K562 (cell line): ENCODE results near the gene HNRNPLL. TPM values are rescaled to one million over a fixed set of nuclear protein-coding genes. Genes with fewer than 3 reads are reported as not detected.

ENCODE experiments used
- BHLHE40 ChIP-seq: IDR thresholded peaks from 2 replicates; pipeline ENCODE4 v1.6.1; 2011; ENCODE audit warnings: low read length, improper control_type of control experiment
- CXXC5 ChIP-seq: fragments of 250-450 bp; sonication (Bioruptor Pico); IDR thresholded peaks from 2 replicates; pipeline ENCODE4 v1.8.0; 2022; ENCODE audit warnings: inconsistent platforms, mild to moderate bottlenecking, moderate library complexity
- DMBX1 ChIP-seq: fragments of 250-450 bp; sonication (Bioruptor Pico); IDR thresholded peaks from 2 replicates; pipeline ENCODE4 v1.8.0; 2022; ENCODE audit warnings: inconsistent platforms, mild to moderate bottlenecking, moderate library complexity, borderline replicate concordance
- LCOR ChIP-seq: sonication (generic); formaldehyde crosslinking; IDR thresholded peaks from 2 replicates; pipeline ENCODE4 v1.8.0; 2022; ENCODE audit warnings: mild to moderate bottlenecking, missing genetic modification reagents
- MAZ ChIP-seq, 2 experiments: fragments of 450-650 bp in 1 of 2; sonication (generic) in 1 of 2; formaldehyde crosslinking; IDR thresholded peaks in 1 of 2; conservative IDR thresholded peaks in 1 of 2; 2 replicates each; pipeline versions ENCODE4 v1.4.0 to v1.5.0; 2020; ENCODE audit warnings: mild to moderate bottlenecking in 1 of 2, missing genetic modification reagents in 1 of 2
- MEF2A ChIP-seq: IDR thresholded peaks from 2 replicates; pipeline ENCODE4 v1.6.1; 2011; ENCODE audit warnings: low read depth, mild to moderate bottlenecking, low read length, moderate library complexity; ENCODE audit not compliant: control insufficient read depth
- MTA3 ChIP-seq: fragments of 450-650 bp; formaldehyde crosslinking; IDR thresholded peaks from 2 replicates; pipeline ENCODE4 v1.6.1; 2017; ENCODE audit warnings: mild to moderate bottlenecking, borderline replicate concordance
- NEUROD1 ChIP-seq: fragments of 150-350 bp; IDR thresholded peaks from 2 replicates; pipeline ENCODE4 v1.6.1; 2014; ENCODE audit warnings: borderline replicate concordance, low read length, low read depth; ENCODE audit not compliant: partially characterized antibody
- NR2C1 ChIP-seq, 2 experiments: fragments of 450-650 bp; IDR thresholded peaks; 2 replicates each; pipeline ENCODE4 v1.6.1; 2017; ENCODE audit warnings: mild to moderate bottlenecking in 2 of 2, antibody characterized with exemption in 1 of 2, inconsistent platforms in 1 of 2, missing compliant biosample characterization in 1 of 2, missing genetic modification characterization in 1 of 2
- RAD51 ChIP-seq: fragments of 450-650 bp; IDR thresholded peaks from 2 replicates; pipeline ENCODE4 v1.7.1; 2016; ENCODE audit warnings: low read depth, mild to moderate bottlenecking, borderline replicate concordance
- SMARCC2 ChIP-seq: fragments of 450-650 bp; IDR thresholded peaks from 2 replicates; pipeline ENCODE4 v1.6.1; 2017; ENCODE audit warnings: antibody characterized with exemption, moderate library complexity, mild to moderate bottlenecking, low read depth
- STAT5A ChIP-seq: IDR thresholded peaks from 2 replicates; pipeline ENCODE4 v1.6.1; 2012; ENCODE audit warnings: low read length, inconsistent platforms, borderline replicate concordance
- TBL1XR1 ChIP-seq, 2 experiments: IDR thresholded peaks; 2 replicates each; pipeline ENCODE4 v1.6.1; 2012; ENCODE audit warnings: improper control_type of control experiment in 2 of 2, low read length in 2 of 2, mild to moderate bottlenecking in 1 of 2
- ZNF12 ChIP-seq: sonication (generic); formaldehyde crosslinking; IDR thresholded peaks from 2 replicates; pipeline ENCODE4 v1.4.0; 2020; ENCODE audit warnings: mild to moderate bottlenecking, missing genetic modification reagents
- ZNF507 ChIP-seq: conservative IDR thresholded peaks from 2 replicates; pipeline ENCODE4 v1.6.1; 2017; ENCODE audit warnings: missing genetic modification characterization, missing compliant biosample characterization
- ZNF77 ChIP-seq: fragments of 250-450 bp; sonication (Bioruptor Pico); IDR thresholded peaks from 2 replicates; pipeline ENCODE4 v1.5.0; 2020
- polyA plus RNA-seq, 8 experiments: library from polyadenylated mRNA; depleted of rRNA in 4 of 8; stranded (reverse) in 5 of 8; unstranded in 3 of 8; fragments of >200 nt; fragmentation: Nextera tagmentation in 2 of 8; fragmentation: Illumina TruSeq in 1 of 8; extraction: Ambion mirVana in 2 of 8; extraction: Trizol in 1 of 8; gene quantifications; 2 replicates each; pipeline versions ENCODE4 v1.2.1 to v1.2.3, GENCODE V29; 2011 to 2014; ENCODE audit warnings: inconsistent platforms in 1 of 8, missing spikeins in 1 of 8
- total RNA-seq, 7 experiments: library from RNA; depleted of rRNA in 6 of 7; stranded (reverse); fragments of >200 nt in 6 of 7; fragmentation: Illumina TruSeq in 2 of 7; extraction: Trizol in 2 of 7; gene quantifications; 2 replicates each; pipeline versions ENCODE4 v1.2.1 to v1.2.3, GENCODE V29; 2011 to 2021; ENCODE audit warnings: low replicate concordance in 1 of 7
- TF ChIP-seq, protein P1 (sequence below), 2 experiments: IDR thresholded peaks in 1 of 2; conservative IDR thresholded peaks in 1 of 2; 2 replicates each; pipeline ENCODE4 v1.6.1; 2016; ENCODE audit warnings: low read depth in 2 of 2, mild to moderate bottlenecking in 1 of 2, missing compliant biosample characterization in 1 of 2, missing genetic modification characterization in 1 of 2, moderate library complexity in 1 of 2
- TF ChIP-seq, protein P2 (sequence below): fragments of 250-450 bp; sonication (Bioruptor Pico); IDR thresholded peaks from 2 replicates; pipeline ENCODE4 v1.5.0; 2021; ENCODE audit warnings: mild to moderate bottlenecking, moderate library complexity
- TF ChIP-seq, protein P3 (sequence below): fragments of 450-650 bp; IDR thresholded peaks from 2 replicates; pipeline ENCODE4 v1.6.1; 2016

HNRNPLL gene
- total and polyA plus RNA-seq, 9 of the 15 experiments (the other 6 are each of a cell fraction or from before 2014, with no cell fraction given) = 19.8 to 135 (median 57.8) TPM

DNA sequence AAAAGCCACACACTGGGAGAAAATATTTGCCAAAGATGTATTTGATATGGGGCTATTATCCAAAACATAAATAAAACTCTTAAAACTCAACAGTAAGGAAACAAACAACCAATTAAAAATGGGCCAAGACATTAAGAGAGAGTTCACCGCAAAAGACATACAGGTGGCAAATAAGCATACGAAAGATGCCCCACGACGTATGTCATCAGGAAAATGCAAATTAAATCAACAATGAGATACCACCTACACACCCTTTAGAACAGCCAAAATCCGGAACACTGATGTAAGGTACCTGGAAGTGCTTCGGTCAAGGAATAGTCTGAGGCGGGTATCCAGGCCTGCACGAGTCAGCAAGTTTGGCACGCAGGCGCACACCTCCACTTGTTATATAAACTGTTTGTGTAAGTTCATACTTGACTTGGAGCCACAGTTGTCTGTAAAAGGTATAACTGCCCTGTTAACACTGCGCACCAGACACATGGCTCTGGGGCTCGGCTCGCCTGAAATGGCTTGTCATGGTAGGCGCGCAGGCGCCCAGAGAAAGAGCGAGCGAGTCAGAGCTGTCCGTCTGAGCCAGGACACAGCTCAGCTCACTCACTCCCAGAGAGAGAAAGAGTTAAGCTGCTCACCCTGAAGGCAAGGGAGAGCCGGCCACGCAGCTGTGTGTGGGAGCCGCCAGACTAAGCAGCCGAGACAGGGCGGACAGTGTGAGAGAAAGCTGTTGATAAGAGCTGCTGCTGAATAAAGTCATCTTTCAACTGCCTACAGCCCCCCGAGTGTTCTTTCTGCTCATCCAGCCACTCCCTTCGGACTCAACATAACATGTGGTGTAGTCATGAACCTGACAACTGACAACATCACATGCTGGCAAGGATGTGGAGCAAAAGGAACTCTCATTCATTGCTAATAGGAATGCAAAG is 87.3 kb downstream of the HNRNPLL start (continued):
- peak; percentile 65 for TF ChIP-seq BHLHE40
- peak; percentile 70; the same call in 1 of the 2 replicates for TF ChIP-seq ZNF12 (CRISPR knock-in tag)
- peak; percentile 38; the same call in 1 of the 2 replicates for TF ChIP-seq SMARCC2
- peak; percentile 41; the same call in 1 of the 2 replicates for TF ChIP-seq STAT5A
- no peak for TF ChIP-seq ZNF77 (CRISPR knock-in tag)
- no peak; the same call in 1 of the 2 replicates for TF ChIP-seq NR2C1 (IDR thresholded peaks at IDR 0.05)
- TF ChIP-seq NR2C1 (tag; IDR thresholded peaks at IDR 0.05) = peak; percentile 65; the same call in 1 of the 2 replicates
- peak; percentile 71 for TF ChIP-seq CXXC5 (CRISPR knock-in tag)
- TF ChIP-seq MTA3 = peak; percentile 70; the same call in 1 of the 2 replicates
- TF ChIP-seq, protein P1, sequence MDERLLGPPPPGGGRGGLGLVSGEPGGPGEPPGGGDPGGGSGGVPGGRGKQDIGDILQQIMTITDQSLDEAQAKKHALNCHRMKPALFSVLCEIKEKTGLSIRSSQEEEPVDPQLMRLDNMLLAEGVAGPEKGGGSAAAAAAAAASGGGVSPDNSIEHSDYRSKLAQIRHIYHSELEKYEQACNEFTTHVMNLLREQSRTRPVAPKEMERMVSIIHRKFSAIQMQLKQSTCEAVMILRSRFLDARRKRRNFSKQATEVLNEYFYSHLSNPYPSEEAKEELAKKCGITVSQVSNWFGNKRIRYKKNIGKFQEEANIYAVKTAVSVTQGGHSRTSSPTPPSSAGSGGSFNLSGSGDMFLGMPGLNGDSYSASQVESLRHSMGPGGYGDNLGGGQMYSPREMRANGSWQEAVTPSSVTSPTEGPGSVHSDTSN (CRISPR knock-in tag; IDR thresholded peaks at IDR 0.05; ENCODE audit: low read depth) = no peak
- TF ChIP-seq, protein P1 (tag; conservative IDR thresholded peaks at IDR 0.05; ENCODE audit: low read depth) = peak; percentile 84
- TF ChIP-seq RAD51 = no peak; the same call in 1 of the 2 replicates
- TF ChIP-seq, protein P2, sequence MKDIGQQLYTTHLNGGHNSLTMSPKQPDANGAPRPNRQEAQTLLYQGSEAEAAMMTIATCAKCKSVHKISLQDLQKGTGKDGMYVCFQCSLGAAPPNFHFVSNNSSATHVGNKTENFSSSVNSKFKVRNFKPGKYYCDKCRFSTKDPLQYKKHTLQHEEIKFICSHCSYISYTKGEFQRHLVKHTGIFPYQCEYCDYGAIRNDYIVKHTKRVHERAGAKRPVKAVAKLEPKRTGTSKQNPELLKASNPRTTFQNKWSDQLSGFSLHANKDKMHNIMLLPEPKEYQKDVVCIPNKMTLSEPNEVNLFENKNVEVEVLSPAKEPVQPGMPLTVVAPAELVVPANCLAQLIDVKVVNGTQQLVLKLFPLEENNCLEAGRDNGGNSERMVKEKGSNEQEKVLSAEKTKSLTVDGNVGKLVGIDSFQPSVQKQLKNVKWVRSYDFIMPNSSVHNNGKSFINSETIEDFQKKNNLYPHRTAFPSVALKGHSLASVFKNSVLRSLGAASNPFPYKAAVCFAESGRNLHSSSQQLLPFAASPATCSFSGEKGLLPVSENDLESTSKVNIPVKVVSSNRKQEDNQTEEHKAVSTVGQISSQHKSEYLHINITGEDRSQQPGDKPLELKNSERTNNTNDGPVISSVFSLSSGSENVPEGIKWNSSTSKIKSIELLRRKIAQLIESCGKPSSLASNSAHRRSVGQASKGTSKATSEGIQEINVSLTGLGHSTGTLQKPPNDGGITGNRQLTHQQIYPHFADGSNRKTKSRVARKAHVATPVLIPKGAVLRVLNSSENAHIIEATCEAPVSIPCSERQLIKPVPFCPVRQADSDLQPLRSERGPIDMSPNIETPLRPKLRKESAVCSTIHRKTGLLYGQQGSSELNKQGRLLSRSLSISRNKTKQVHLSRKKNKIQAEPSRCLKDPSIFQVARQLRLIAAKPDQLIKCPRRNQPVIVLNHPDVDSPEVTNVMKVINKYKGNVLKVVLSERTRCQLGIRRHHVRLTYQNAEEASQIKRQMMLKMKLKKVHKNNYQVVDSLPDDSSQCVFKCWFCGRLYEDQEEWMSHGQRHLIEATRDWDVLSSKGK (CRISPR knock-in tag) = no peak
- peak; percentile 63 for TF ChIP-seq NEUROD1
- no peak for TF ChIP-seq MEF2A
- peak; percentile 42 to 53; a peak in 3 of 4 replicates for TF ChIP-seq MAZ (CRISPR knock-in tag; conservative IDR thresholded peaks at IDR 0.05 in 1 of 2, IDR thresholded peaks at IDR 0.05 in 1 of 2)
- peak in 1 of 2 experiments; percentile 76; a peak in 2 of 4 replicates for TF ChIP-seq TBL1XR1 (IDR thresholded peaks at IDR 0.05; ENCODE audit: low read length in 2 of 2)
- TF ChIP-seq DMBX1 (CRISPR knock-in tag) = 0 out of 2 replicates have a peak, but pooled peaks have one; percentile 3
- no peak for TF ChIP-seq ZNF507 (tag)
- TF ChIP-seq, protein P3, sequence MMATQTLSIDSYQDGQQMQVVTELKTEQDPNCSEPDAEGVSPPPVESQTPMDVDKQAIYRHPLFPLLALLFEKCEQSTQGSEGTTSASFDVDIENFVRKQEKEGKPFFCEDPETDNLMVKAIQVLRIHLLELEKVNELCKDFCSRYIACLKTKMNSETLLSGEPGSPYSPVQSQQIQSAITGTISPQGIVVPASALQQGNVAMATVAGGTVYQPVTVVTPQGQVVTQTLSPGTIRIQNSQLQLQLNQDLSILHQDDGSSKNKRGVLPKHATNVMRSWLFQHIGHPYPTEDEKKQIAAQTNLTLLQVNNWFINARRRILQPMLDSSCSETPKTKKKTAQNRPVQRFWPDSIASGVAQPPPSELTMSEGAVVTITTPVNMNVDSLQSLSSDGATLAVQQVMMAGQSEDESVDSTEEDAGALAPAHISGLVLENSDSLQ = peak; percentile 84
- peak; percentile 73 for TF ChIP-seq LCOR (CRISPR knock-in tag)
